Measurements from ENCODE around the gene DNAH11. TPM values are rescaled to one million over a fixed set of nuclear protein-coding genes. Genes with fewer than 3 reads are reported as not detected.

The DNAH11 gene
- total and polyA plus RNA-seq, 4 donors = 1.8 to 24.7 (median 8.1) TPM

- peak; percentile 7 to 57 (median 23) for DNase-seq
- TF ChIP-seq, protein P1, sequence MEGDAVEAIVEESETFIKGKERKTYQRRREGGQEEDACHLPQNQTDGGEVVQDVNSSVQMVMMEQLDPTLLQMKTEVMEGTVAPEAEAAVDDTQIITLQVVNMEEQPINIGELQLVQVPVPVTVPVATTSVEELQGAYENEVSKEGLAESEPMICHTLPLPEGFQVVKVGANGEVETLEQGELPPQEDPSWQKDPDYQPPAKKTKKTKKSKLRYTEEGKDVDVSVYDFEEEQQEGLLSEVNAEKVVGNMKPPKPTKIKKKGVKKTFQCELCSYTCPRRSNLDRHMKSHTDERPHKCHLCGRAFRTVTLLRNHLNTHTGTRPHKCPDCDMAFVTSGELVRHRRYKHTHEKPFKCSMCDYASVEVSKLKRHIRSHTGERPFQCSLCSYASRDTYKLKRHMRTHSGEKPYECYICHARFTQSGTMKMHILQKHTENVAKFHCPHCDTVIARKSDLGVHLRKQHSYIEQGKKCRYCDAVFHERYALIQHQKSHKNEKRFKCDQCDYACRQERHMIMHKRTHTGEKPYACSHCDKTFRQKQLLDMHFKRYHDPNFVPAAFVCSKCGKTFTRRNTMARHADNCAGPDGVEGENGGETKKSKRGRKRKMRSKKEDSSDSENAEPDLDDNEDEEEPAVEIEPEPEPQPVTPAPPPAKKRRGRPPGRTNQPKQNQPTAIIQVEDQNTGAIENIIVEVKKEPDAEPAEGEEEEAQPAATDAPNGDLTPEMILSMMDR (IDR thresholded peaks at IDR 0.05; ENCODE audit: control extremely low read depth, extremely low read depth) = no peak
- peak; percentile 78 for ATAC-seq (ENCODE audit: insufficient read depth, low FRiP score)
- no peak overlapping the region for H3K9ac ChIP-seq (ENCODE audit: insufficient read depth in 1 of 2, low read length in 2 of 2)
- WGBS, 2 donors = 54 to 75% methylated on average over 6 of the region's 6 CpGs
- H3K27me3 ChIP-seq (ENCODE audit: control insufficient read depth in 3 of 3, insufficient read depth in 3 of 3, low read length in 2 of 3) = no peaks in the 10 kb centered on the region
- H3K4me1 ChIP-seq (ENCODE audit: control insufficient read depth in 5 of 5, insufficient read depth in 5 of 5, low read length in 5 of 5) = peaks cover 0 to 3% (median 0%) of the 10 kb centered on the region in 5 donors
- no peaks in the 10 kb centered on the region for H3K9me3 ChIP-seq (ENCODE audit: control insufficient read depth in 4 of 4, insufficient read depth in 3 of 4, low read length in 3 of 4)
- no peak overlapping the region for H3K4me3 ChIP-seq
- no peak overlapping the region for H3K27ac ChIP-seq (ENCODE audit: low read depth in 1 of 2, low read length in 1 of 2)
- H3K36me3 ChIP-seq (ENCODE audit: control insufficient read depth in 4 of 4, insufficient read depth in 4 of 4, low read length in 4 of 4) = no peaks in the 10 kb centered on the region
Observed at GRCh38 chr7:21617916-21618390, 75.1 kb downstream of the DNAH11 start.

DNA sequence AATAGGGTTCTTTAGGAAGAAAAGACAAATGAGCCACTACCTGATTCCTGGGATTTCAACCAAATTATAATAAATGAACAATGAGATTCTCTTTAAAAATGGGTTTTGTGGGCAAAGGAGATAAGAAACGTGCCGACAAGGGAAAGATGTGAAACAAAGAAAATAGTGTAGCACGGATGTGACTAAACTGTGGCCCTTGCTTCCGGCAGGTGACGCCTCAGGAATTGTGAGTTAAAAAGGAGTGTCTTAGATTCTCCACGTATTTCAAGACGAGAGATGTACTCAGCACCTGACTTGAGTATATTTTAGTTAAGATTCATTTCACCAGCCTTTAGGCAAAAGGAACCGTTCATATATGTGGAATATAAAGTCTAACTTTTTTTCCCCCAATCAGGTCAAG lies 75.9 kb downstream of the DNAH11 start:
- DNase-seq = no peak
- TF ChIP-seq, protein P1 (IDR thresholded peaks at IDR 0.05; ENCODE audit: control extremely low read depth, extremely low read depth) = no peak
- no peak for ATAC-seq (ENCODE audit: insufficient read depth, low FRiP score)
- no peak overlapping the region for H3K27ac ChIP-seq (ENCODE audit: low read depth in 1 of 2, low read length in 1 of 2)
- H3K36me3 ChIP-seq (ENCODE audit: control insufficient read depth in 4 of 4, insufficient read depth in 4 of 4, low read length in 4 of 4) = no peaks in the 10 kb centered on the region
- no peaks in the 10 kb centered on the region for H3K9me3 ChIP-seq (ENCODE audit: control insufficient read depth in 4 of 4, insufficient read depth in 3 of 4, low read length in 3 of 4)
- H3K4me3 ChIP-seq = no peak overlapping the region
- WGBS, 2 donors = 87 to 89% methylated on average over 8 of the region's 8 CpGs
- H3K4me1 ChIP-seq (ENCODE audit: control insufficient read depth in 5 of 5, insufficient read depth in 5 of 5, low read length in 5 of 5) = peaks cover 0 to 3% (median 0%) of the 10 kb centered on the region in 5 donors
- no peaks in the 10 kb centered on the region for H3K27me3 ChIP-seq (ENCODE audit: control insufficient read depth in 3 of 3, insufficient read depth in 3 of 3, low read length in 2 of 3)
- H3K9ac ChIP-seq (ENCODE audit: insufficient read depth in 1 of 2, low read length in 2 of 2) = no peak overlapping the region

DNA sequence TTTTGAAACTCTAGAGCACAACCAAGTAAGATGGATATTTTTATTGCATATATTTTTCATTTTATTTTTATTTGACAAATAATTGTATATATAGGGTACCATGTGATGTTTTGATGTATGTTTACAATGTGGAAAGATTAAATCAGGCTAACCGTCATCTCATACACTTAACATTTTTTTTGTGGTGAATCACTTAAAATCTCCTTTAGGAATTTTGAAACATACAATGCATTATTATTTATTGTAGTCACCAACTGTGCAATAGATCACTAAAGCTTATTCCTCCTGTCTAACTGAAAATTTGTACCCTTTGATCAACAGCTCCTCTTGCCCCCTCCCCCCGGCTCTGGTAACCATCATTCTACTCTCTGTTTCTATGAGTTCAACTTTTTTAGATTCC lies 77.2 kb downstream of the DNAH11 start:
- DNase-seq (no peak), ATAC-seq (ENCODE audit: insufficient read depth, low FRiP score) (no peak)
- Histone ChIP-seq H3K27ac (ENCODE audit: low read depth in 1 of 2, low read length in 1 of 2) (no peak overlapping the region), H3K4me3 (no peak overlapping the region), H3K36me3 (ENCODE audit: control insufficient read depth in 4 of 4, insufficient read depth in 4 of 4, low read length in 4 of 4) (no peaks in the 10 kb centered on the region), H3K27me3 (ENCODE audit: control insufficient read depth in 3 of 3, insufficient read depth in 3 of 3, low read length in 2 of 3) (no peaks in the 10 kb centered on the region), H3K9me3 (ENCODE audit: control insufficient read depth in 4 of 4, insufficient read depth in 3 of 4, low read length in 3 of 4) (no peaks in the 10 kb centered on the region), H3K4me1 (ENCODE audit: control insufficient read depth in 5 of 5, insufficient read depth in 5 of 5, low read length in 5 of 5) (peaks cover 0 to 3% (median 0%) of the 10 kb centered on the region in 5 donors), H3K9ac (ENCODE audit: insufficient read depth in 1 of 2, low read length in 2 of 2) (no peak overlapping the region)
- TF ChIP-seq, protein P1 (IDR thresholded peaks at IDR 0.05; ENCODE audit: control extremely low read depth, extremely low read depth) = no peak
- WGBS, 2 donors = 86 to 94% methylated on average over 2 of the region's 2 CpGs

GRCh38 chr7:21624320-21624719 lies 81.5 kb downstream of the DNAH11 start:
- Histone ChIP-seq H3K36me3 (ENCODE audit: control insufficient read depth in 4 of 4, insufficient read depth in 4 of 4, low read length in 4 of 4) (no peaks in the 10 kb centered on the region), H3K4me3 (no peak overlapping the region), H3K27me3 (ENCODE audit: control insufficient read depth in 3 of 3, insufficient read depth in 3 of 3, low read length in 2 of 3) (no peaks in the 10 kb centered on the region), H3K4me1 (ENCODE audit: control insufficient read depth in 5 of 5, insufficient read depth in 5 of 5, low read length in 5 of 5) (no peaks in the 10 kb centered on the region), H3K9me3 (ENCODE audit: control insufficient read depth in 4 of 4, insufficient read depth in 3 of 4, low read length in 3 of 4) (no peaks in the 10 kb centered on the region), H3K9ac (ENCODE audit: insufficient read depth in 1 of 2, low read length in 2 of 2) (no peak overlapping the region), H3K27ac (ENCODE audit: low read depth in 1 of 2, low read length in 1 of 2) (no peak overlapping the region)
- ATAC-seq (ENCODE audit: insufficient read depth, low FRiP score) (no peak), DNase-seq (no peak)
- TF ChIP-seq, protein P1 (IDR thresholded peaks at IDR 0.05; ENCODE audit: control extremely low read depth, extremely low read depth) = no peak

Data from lung (tissue), 12 donors.